Measurements from ENCODE around the gene GUSB.
"Not testable (repeated sequence)": the region's sequence is repeated elsewhere in the genome, so short reads cannot be mapped to it uniquely, and the experiment has no call there.

The GUSB gene

DNA sequence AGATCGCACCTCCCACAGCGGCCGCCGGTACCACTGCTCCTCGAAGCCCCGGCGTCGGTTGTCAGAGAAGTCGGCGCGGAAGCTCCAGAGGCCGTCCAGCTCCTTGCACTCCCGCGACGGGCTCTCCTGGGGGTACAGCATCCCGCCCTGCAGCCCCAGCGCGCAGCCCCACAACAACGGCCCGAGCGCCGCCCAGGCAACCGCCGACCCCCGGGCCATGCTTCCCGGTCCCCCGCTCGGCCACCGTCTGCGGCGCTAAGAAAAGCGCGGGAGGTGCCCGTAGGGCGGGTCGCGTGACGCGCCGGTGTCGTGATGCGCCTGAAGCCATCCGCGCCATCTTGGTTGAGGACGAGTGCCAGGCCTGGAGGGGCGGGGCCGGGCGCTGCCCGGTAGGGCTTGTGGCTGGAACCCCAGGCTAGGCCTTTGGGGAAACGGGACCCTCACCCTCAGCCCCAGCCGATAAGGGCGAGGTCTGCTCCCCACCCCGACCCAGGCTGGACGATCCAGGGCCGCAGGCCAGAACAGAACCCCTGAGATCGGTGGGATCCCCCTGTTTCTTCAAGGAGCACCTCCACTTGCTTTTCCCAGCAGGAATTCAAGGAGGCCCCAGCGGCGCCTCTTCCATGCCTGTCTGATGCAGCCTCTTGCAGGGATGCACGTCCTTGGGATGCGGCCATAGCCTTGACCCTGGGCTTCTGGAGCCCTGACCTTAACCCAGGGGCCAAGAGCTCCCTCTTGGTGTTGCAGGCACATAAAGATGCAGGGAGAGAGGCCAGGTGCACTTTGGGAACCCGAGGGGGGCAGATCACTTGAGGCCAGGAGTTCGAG is at the start of gene GUSB:
TSS of gene GUSB (minus strand) at position 249 of the 828 bp plus-strand sequence. CDS start at position 219, 30 bp downstream.
- DNase-seq, result peak; percentile 95

- not testable (repeated sequence) for DNase-seq
Observed at GRCh38 chr7:66028342-66028741, 46.3 kb upstream of the GUSB start.

GRCh38 chr7:66016131-66016461 is 34.1 kb upstream of the GUSB start:
- DNase-seq, result no peak

DNA sequence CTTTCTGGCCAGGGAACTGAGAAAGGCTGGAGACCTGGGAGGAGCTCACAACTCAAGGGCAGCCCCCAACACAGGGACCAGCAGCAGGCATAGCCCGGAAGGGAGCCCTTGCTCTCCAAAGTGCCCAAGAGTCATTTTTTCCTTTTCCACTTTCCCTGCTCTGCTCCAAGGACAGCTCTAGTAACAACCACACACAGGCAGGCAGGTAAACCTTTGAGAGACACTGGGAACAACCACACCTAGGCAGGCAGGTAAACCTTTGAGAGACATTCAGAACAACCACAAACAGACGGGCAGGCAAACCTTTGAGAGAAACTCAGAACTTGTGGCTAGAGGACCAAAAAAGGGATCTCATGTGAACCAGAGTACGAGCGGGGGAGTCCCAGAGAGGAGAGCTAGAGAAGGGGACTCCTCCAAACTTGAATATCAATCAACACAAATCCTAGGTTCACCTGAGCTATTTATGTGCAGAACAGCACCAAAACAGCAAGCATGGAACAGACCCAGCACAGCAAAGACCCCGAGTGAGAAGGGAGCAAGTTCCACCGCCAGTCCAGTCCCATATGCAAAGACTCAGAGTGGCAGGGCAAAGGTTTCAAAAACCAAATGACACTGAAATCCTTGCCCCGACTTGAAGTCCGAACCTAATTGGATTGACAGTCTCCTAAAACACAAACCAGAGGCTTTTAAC is 33.6 kb upstream of the GUSB start:
- DNase-seq, result no peak

DNA sequence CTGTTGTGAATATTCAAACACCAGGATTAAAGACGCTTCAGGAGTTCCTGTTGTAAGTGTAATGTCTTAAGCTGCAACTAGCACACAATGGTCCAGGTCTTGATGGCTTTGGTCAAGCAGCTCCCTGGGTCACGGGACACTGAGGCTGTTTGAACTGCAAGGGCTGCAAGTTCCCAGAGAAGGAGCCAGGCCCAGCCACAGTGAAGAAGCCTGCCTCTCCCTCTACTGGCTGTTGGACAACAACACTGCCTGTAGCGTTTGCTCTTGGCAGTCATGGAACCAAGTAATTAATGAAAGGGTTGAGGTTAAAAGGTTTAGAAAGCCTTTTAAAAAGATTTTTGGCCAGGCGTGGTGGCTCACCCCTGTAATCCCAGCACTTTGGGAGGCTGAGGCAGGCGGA is 31.9 kb upstream of the GUSB start:
- no peak for DNase-seq

GRCh38 chr7:66007232-66007631 is 25.2 kb upstream of the GUSB start:
- DNase-seq, result no peak

- DNase-seq, result not testable (repeated sequence)
Observed at GRCh38 chr7:66005115-66005671, 23.2 kb upstream of the GUSB start.

GRCh38 chr7:66000823-66001417 is 18.9 kb upstream of the GUSB start:
- not testable (repeated sequence) for DNase-seq

DNA sequence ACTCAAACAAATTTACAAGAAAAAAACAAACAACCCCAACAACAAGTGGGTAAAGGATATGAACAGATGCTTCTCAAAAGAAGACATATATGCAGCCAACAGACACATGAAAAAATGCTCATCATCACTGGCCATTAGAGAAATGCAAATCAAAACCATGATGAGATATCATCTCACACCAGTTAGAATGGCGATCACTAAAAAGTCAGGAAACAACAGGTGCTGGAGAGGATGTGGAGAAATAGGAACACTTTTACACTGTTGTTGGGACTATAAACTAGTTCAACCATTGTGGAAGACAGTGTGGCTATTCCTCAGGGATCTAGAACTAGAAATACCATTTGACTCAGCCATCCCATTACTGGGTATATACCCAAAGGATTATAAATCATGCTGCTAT is 13.0 kb upstream of the GUSB start:
- DNase-seq, result not testable (repeated sequence)

DNA sequence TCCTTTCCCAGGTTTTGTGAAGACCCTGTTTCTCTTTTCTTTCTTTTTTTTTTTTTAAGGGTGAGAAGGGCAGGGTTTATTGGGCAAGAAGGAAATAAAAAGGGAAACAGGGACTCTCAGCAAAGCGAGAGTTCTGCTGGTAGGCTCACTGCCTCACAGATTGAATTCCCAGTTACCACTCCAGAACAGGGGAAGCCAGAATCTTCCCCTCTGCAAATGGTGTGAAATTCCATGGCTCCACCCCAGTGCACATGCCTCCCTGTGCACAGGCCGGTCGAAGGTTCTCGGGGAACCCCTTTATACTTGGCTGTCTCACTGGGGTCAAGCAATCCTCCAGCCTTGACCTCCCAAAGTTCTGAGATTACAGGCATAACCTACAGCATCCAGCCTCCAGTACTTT is 10.5 kb upstream of the GUSB start:
- DNase-seq, result no peak

DNA sequence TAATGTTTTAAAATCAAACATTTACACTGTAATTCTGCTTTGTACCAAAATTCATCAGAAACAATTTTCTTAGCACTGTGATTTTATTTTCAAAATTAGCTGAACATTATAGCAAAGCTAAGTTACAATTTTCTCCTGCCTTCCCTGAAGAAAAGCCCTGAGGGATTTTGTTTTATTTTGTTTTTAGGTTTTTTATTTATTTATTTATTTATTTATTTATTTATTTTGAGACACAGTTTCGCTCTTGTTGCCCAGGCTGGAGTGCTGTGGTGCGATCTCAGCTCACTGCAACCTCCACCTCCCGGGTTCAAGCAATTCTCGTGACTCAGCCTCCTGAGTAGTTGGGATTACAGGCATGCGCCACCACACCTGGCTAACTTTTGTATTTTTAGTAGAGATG is 9.8 kb upstream of the GUSB start:
- not testable (repeated sequence) for DNase-seq

- no peak for DNase-seq
Observed at GRCh38 chr7:65989694-65990080, 7.7 kb upstream of the GUSB start.

DNA sequence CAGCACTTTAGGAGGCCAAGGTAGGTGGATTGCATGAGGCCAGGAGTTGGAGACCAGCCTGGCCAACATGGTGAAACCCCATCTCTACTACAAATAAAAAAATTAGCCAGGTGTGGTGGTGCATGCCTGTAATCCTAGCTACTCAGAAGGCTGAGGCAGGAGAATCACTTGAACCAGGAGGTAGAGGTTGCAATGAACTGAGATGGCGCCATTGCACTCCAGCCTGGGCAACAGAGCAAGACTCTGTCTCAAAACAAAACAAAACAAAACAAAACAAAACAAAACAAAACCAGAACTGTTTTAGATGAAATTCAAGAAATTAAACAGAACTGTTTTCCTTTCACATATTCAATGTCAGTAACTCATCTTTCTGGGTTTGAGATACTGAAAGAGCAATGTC is 6.5 kb upstream of the GUSB start:
- not testable (repeated sequence) for DNase-seq

GRCh38 chr7:65988084-65988483 is 6.1 kb upstream of the GUSB start:
- DNase-seq, result no peak

- no peak for DNase-seq
Observed at GRCh38 chr7:65983965-65984658, 2.1 kb upstream of the GUSB start.

DNA sequence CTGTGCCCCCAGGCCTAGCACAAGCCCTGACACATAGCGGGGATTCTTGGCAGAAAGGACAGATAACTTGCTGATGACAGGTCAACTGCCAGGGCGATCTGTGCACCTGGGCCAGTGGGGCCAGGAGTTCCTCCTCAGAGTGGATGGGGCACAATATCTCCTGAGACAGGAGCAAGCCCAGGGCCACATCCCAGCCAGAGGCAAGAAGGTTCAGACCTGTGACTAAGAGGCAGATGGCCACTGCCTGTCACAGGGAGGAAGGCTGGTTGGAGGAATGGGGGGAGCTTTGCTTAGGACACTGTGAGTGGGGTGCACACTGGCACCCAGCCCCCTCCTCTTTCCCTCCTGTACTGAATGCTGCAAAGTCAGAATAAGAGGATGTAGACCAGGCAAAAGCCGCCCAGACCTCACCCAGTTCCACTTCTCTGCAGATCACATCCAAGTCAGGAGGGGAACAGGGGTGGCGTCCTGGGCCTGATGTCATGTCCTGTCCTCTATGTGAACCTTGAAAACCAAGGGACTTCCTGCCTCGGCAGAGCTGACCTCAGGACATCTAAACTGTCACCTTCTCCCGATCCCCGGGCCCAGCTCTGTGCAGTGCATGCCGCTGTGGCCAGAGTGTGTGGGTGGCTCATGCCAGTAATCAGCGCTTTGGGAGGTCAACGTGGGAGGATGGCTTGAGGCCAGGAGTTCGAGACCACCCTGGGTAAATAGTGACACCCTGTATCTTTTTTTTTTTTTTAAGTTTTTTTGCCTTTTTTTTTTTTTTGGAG is 1.3 kb downstream of the GUSB start:
- DNase-seq, result peak; percentile 67

- no peak for DNase-seq
Observed at GRCh38 chr7:65979583-65980477, 2.2 kb downstream of the GUSB start.

- DNase-seq, result no peak
Observed at GRCh38 chr7:65978891-65979582, 3.0 kb downstream of the GUSB start.

GRCh38 chr7:65976659-65977196 is 5.3 kb downstream of the GUSB start:
- no peak for DNase-seq

DNA sequence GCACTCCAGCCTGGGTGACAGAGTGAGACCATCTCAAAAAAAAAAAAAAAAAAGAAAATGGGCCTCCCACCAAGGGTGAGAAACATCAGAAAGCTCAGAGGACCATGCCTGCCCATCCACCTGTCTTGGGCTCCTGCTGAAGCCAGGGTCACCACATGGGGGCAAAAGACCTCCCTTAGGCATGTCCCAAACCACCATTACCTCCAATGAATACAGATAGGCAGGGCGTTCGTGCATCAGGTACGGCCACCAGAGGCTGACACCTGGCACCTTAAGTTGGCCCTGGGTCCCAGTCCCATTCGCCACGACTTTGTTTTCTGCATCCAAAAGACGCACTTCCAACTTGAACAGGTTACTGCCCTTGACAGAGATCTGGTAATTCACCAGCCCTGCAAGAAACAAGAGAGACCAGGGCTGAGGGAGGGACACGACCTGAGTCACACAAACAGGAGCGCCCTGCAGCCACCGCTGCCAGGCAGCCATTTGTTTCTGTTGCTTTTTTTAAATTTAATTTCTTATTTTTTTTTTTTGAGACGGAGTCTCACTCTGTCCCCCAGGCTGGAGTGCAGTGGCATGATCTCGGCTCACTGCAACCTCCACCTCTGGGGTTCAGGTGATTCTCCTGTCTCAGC is 6.1 kb downstream of the GUSB start:
- DNase-seq, result no peak

All from stimulated activated CD4-positive, alpha-beta T cell treated with anti-CD3 and anti-CD28 coated beads, Interleukin-15, amount 100 ng/mL, for 24 hours (primary cell).